ENCODE data around the gene ZDHHC14. TPM values are rescaled to one million over a fixed set of nuclear protein-coding genes. Genes with fewer than 3 reads are reported as not detected.

The ZDHHC14 gene
- total RNA-seq, 3 donors from 2014 or later = 4.8 to 9.8 (median 8.5) TPM

GRCh38 chr6:157476797-157477196, 95.8 kb downstream of the ZDHHC14 start:
- Histone ChIP-seq H3K4me1 (no peaks in the 10 kb centered on the region), H3K9me3 (no peaks in the 10 kb centered on the region), H3K4me3 (no peak overlapping the region), H3K36me3 (no peaks in the 10 kb centered on the region), H3K27ac (no peak overlapping the region), H3K27me3 (no peaks in the 10 kb centered on the region)
- intact Hi-C loops (cut with DNase I; ENCODE audit: low total_unique reads) = no loop called here
- DNase-seq (ENCODE audit: low spot score in 2 of 2) = no peak
- TF ChIP-seq POLR2AphosphoS5 (IDR thresholded peaks at IDR 0.05) (no peak), CTCF (IDR thresholded peaks at IDR 0.05) (no peak), POLR2A (IDR thresholded peaks at IDR 0.05) (no peak)

- no peaks in the 10 kb centered on the region for H3K4me1 ChIP-seq
- no peaks in the 10 kb centered on the region for H3K36me3 ChIP-seq
- H3K9me3 ChIP-seq = no peaks in the 10 kb centered on the region
- TF ChIP-seq CTCF (IDR thresholded peaks at IDR 0.05) (no peak), POLR2A (IDR thresholded peaks at IDR 0.05) (no peak), POLR2AphosphoS5 (IDR thresholded peaks at IDR 0.05) (no peak)
- no peak overlapping the region for H3K27ac ChIP-seq
- no peak for DNase-seq (ENCODE audit: low spot score in 2 of 2)
- H3K4me3 ChIP-seq = no peak overlapping the region
- intact Hi-C loops (cut with DNase I; ENCODE audit: low total_unique reads) = no loop called here
- H3K27me3 ChIP-seq = no peaks in the 10 kb centered on the region
These were observed 97.9 kb downstream of the ZDHHC14 start for GRCh38 chr6:157478926-157479325.

- H3K27me3 ChIP-seq = no peaks in the 10 kb centered on the region
- H3K4me3 ChIP-seq = no peak overlapping the region
- TF ChIP-seq CTCF (IDR thresholded peaks at IDR 0.05) (no peak), POLR2A (IDR thresholded peaks at IDR 0.05) (no peak), POLR2AphosphoS5 (IDR thresholded peaks at IDR 0.05) (no peak)
- DNase-seq (ENCODE audit: low spot score in 2 of 2) = no peak
- intact Hi-C loops (cut with DNase I; ENCODE audit: low total_unique reads) = no loop called here
- no peaks in the 10 kb centered on the region for H3K4me1 ChIP-seq
- no peak overlapping the region for H3K27ac ChIP-seq
- no peaks in the 10 kb centered on the region for H3K9me3 ChIP-seq
- H3K36me3 ChIP-seq = no peaks in the 10 kb centered on the region
These were observed 98.7 kb downstream of the ZDHHC14 start for GRCh38 chr6:157479464-157480303.

GRCh38 chr6:157481189-157481864, 100.3 kb downstream of the ZDHHC14 start:
- Histone ChIP-seq H3K4me3 (no peak overlapping the region), H3K9me3 (no peaks in the 10 kb centered on the region), H3K27ac (no peak overlapping the region), H3K27me3 (no peaks in the 10 kb centered on the region), H3K36me3 (no peaks in the 10 kb centered on the region), H3K4me1 (no peaks in the 10 kb centered on the region)
- TF ChIP-seq POLR2A (IDR thresholded peaks at IDR 0.05) = no peak
- TF ChIP-seq POLR2AphosphoS5 (IDR thresholded peaks at IDR 0.05) = no peak
- TF ChIP-seq CTCF (IDR thresholded peaks at IDR 0.05) = no peak
- intact Hi-C loops (cut with DNase I; ENCODE audit: low total_unique reads) = no loop called here
- DNase-seq (ENCODE audit: low spot score in 2 of 2) = no peak

- Histone ChIP-seq H3K27me3 (no peaks in the 10 kb centered on the region), H3K4me3 (no peak overlapping the region), H3K27ac (no peak overlapping the region), H3K4me1 (no peaks in the 10 kb centered on the region), H3K36me3 (no peaks in the 10 kb centered on the region), H3K9me3 (no peaks in the 10 kb centered on the region)
- intact Hi-C loops (cut with DNase I; ENCODE audit: low total_unique reads) = no loop called here
- no peak for DNase-seq (ENCODE audit: low spot score in 2 of 2)
- TF ChIP-seq POLR2A (IDR thresholded peaks at IDR 0.05) = no peak
- TF ChIP-seq POLR2AphosphoS5 (IDR thresholded peaks at IDR 0.05) = no peak
- no peak for TF ChIP-seq CTCF (IDR thresholded peaks at IDR 0.05)
These were observed 100.9 kb downstream of the ZDHHC14 start for GRCh38 chr6:157481865-157482249.
